ENCODE data around the gene ALB. TPM values are rescaled to one million over a fixed set of nuclear protein-coding genes. Genes with fewer than 3 reads are reported as not detected.

The ALB gene
- total and polyA plus RNA-seq, 2 of the 8 experiments (the other 6 are each of a cell fraction or from before 2014, with no cell fraction given): 0.12 TPM; not detected in 1

DNA sequence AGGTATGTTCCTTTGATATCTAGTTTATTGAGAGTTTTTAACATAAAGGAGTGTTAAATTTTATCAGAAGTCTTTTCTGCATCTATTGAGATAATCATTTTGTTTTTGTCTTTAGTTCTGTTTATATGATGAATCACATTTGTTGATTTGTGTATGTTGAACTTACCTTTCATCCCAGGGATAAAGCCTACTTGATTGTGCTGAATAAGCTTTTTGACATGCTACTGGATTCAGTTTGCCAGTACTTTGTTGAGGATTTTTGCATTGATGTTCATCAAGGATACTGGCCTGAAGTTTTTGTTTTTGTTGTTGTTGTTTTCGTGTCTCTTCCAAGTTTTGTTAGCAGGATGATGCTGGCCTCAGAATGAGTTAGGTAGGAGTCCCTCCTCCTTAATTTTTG is 66.6 kb downstream of the ALB start:
- no peak overlapping the region for H4K5ac ChIP-seq (ENCODE audit: insufficient read length, low read depth, low read length)
- H3K27me3 ChIP-seq (replicated peaks in 1 of 4; ENCODE audit: control insufficient read depth in 3 of 4, extremely low read depth in 1 of 4, insufficient read depth in 3 of 4, low read length in 3 of 4): no peaks in the 10 kb centered on the region
- no peak overlapping the region for H3K14ac ChIP-seq (ENCODE audit: insufficient read length)
- TF ChIP-seq FOSL1 (IDR thresholded peaks at IDR 0.05; ENCODE audit: insufficient read depth, low read depth, low read length): no peak
- no peak for TF ChIP-seq CBX5 (IDR thresholded peaks at IDR 0.05; ENCODE audit: low read depth, low read length)
- H3K79me2 ChIP-seq (ENCODE audit: control insufficient read depth in 1 of 2, insufficient read depth in 2 of 2, low read length in 2 of 2): no peaks in the 10 kb centered on the region
- no peak overlapping the region for H3K18ac ChIP-seq (ENCODE audit: extremely low read depth, low read length)
- H2AFZ ChIP-seq (ENCODE audit: low read length): no peak overlapping the region
- H3K4me2 ChIP-seq (ENCODE audit: insufficient read depth in 1 of 2, low read depth in 2 of 2, low read length in 2 of 2): no peak overlapping the region
- H3K23ac ChIP-seq (ENCODE audit: insufficient read length): no peak overlapping the region
- no peak overlapping the region for H4K8ac ChIP-seq (ENCODE audit: extremely low read depth, insufficient read depth, low read length)
- no peak overlapping the region for H2BK5ac ChIP-seq (ENCODE audit: low read depth, low read length)
- no peak overlapping the region for H2BK120ac ChIP-seq (replicated peaks; ENCODE audit: low read depth, low read length)
- no peak overlapping the region for H3K56ac ChIP-seq (replicated peaks; ENCODE audit: insufficient read length, low read depth, low read length)
- no peaks in the 10 kb centered on the region for H3K79me1 ChIP-seq (ENCODE audit: low read depth, low read length)
- H3K27ac ChIP-seq (ENCODE audit: low read depth, low read length): no peak overlapping the region
- no peak for FAIRE-seq
- H2BK20ac ChIP-seq (ENCODE audit: low read length): no peak overlapping the region
- no peak overlapping the region for H2AK5ac ChIP-seq (ENCODE audit: low read depth, low read length)
- no peak for DNase-seq (ENCODE audit: low read depth in 1 of 2, low spot score in 2 of 2)
- no peaks in the 10 kb centered on the region for H3K4me1 ChIP-seq (replicated peaks in 1 of 4; ENCODE audit: control insufficient read depth in 3 of 4, insufficient read depth in 4 of 4, low read length in 3 of 4)
- H3K4me3 ChIP-seq (ENCODE audit: extremely low read depth in 1 of 4, insufficient read depth in 2 of 4, low read depth in 3 of 4, low read length in 4 of 4): no peak overlapping the region
- no peaks in the 10 kb centered on the region for H4K20me1 ChIP-seq (replicated peaks in 1 of 2; ENCODE audit: control insufficient read depth in 1 of 2, insufficient read depth in 2 of 2, low read length in 2 of 2)
- H2BK15ac ChIP-seq (ENCODE audit: low read length): no peak overlapping the region
- peaks cover 13 to 15% of the 10 kb centered on the region in 2 experiments for H3K9me3 ChIP-seq (ENCODE audit: insufficient read depth in 2 of 2, low read depth in 1 of 2, low read length in 1 of 2)
- ChIA-PET POLR2A (ENCODE audit: partially characterized antibody) (no interaction called here), CTCF (ENCODE audit: partially characterized antibody) (interaction anchor here (1.7 kb wide), 1 partner anchor 25 kb away, joined by 5 read pairs; no protein-coding TSS in a partner anchor)
- H3K4ac ChIP-seq (replicated peaks; ENCODE audit: insufficient read length, low read depth, low read length): no peak overlapping the region
- no peak overlapping the region for H3K9ac ChIP-seq (replicated peaks in 1 of 4; ENCODE audit: extremely low read depth in 1 of 4, low read depth in 3 of 4, low read length in 3 of 4)
- peaks cover 0 to 2% (median 0%) of the 10 kb centered on the region in 4 experiments; a peak in 1 of 8 replicates for H3K36me3 ChIP-seq (ENCODE audit: control insufficient read depth in 2 of 4, insufficient read depth in 4 of 4, low read length in 3 of 4)
- WGBS, 2 experiments (ENCODE audit: extremely low coverage in 1 of 2, insufficient coverage in 1 of 2, insufficient read length in 1 of 2, insufficient replicate concordance in 2 of 2, low coverage in 1 of 2, low lambda C conversion rate in 2 of 2, missing lambda C conversion rate in 1 of 2): 56% methylated on average over 1 of the region's 1 CpG; no CpG with 5 or more reads in 1 of the 2 experiments
- no peak overlapping the region for H2BK12ac ChIP-seq (ENCODE audit: low read depth, low read length)
- no peaks in the 10 kb centered on the region for H3K23me2 ChIP-seq (ENCODE audit: low read depth, low read length)
- no peak overlapping the region for H4K91ac ChIP-seq (replicated peaks; ENCODE audit: insufficient read length, low read length)

Other genes with a start within 250 kb of the ALB start
- gene ANKRD17, start 145.5 kb upstream of the ALB start, total RNA-seq (2021; fragmentation: NEBNext Ultra II Directional; extraction: Animal tissue kit (Norgen Biotek cat#: 25700)): 87.1 and 93.7 TPM in 2 replicates
- 28.7 and 42.4 TPM in 2 replicates for gene ANKRD17, start 145.5 kb upstream of the ALB start, polyA plus RNA-seq (2011; rRNA removed)
- 9.9 and 10.4 TPM in 2 replicates for gene AFP, start 31.9 kb downstream of the ALB start, total RNA-seq (2021; fragmentation: NEBNext Ultra II Directional; extraction: Animal tissue kit (Norgen Biotek cat#: 25700))
- gene AFP, start 31.9 kb downstream of the ALB start, polyA plus RNA-seq (2011; rRNA removed): 3.4 and 6.1 TPM in 2 replicates
- not detected in 2 replicates for gene AFM, start 77.5 kb downstream of the ALB start, total RNA-seq (2021; fragmentation: NEBNext Ultra II Directional; extraction: Animal tissue kit (Norgen Biotek cat#: 25700))
- not detected in 2 replicates for gene AFM, start 77.5 kb downstream of the ALB start, polyA plus RNA-seq (2011; rRNA removed)
- gene RASSF6, start 216.1 kb downstream of the ALB start, total RNA-seq (2021; fragmentation: NEBNext Ultra II Directional; extraction: Animal tissue kit (Norgen Biotek cat#: 25700)): 0.28 and 0.44 TPM in 2 replicates
- 0.02 and 0.03 TPM in 2 replicates for gene RASSF6, start 216.1 kb downstream of the ALB start, polyA plus RNA-seq (2011; rRNA removed)

Measured in H1 (cell line).